ENCODE measurements around the gene NEURL1B. TPM values are rescaled to one million over a fixed set of nuclear protein-coding genes. Genes with fewer than 3 reads are reported as not detected.

NEURL1B gene
- total and polyA plus RNA-seq, 4 donors, result 1.5 to 10.0 (median 5.5) TPM

DNA sequence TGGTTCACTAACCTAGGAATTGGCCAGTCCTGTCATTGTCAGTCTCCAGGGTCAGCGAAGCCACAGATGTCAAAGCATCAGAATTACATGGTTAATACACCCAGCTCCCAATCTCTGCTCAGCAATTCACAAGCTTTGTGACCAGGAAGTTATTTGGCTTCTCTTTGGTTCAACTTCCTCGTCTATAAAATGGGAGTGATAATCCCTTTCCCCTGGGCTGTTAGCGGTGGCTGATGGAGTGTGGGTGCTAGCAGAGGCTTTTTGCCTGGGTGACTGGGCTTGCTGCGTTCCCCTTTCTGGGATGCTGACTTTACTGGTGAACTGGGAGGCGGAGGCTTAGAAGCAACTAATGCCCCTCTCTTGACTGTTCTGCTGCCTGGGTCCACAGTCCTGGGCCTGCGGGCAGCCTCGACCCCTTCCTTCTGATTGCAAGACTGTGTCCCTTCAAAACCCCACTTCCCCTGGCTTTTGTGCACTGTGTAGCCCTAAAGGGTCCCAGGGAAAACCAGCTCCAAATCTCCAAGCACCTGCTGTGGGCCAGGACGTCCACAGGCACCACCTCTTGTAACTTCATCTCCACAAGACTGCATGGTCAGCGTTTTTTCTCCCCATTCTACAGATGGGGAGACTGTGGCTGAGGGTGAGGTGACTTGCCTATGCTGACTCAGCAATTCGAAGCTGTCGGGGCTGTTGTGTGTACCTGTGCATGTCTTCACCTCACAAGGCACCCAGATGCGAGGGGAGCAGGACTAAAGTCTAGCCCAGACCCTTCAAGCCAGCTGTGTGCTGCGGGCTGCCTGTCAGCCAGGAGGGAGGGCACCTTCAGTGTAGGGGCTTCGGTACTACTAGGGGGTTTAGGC lies 45.2 kb upstream of the NEURL1B start:
- WGBS, result 89% methylated on average over 14 of the region's 14 CpGs

GRCh38 chr5:172596638-172597231 lies 44.3 kb upstream of the NEURL1B start:
- DNase-seq (ENCODE audit: low spot score), result no peak
- H3K27ac ChIP-seq (ENCODE audit: low read depth in 1 of 2, low read length in 2 of 2), result no peak overlapping the region
- no peak for TF ChIP-seq FOXA2 (IDR thresholded peaks at IDR 0.05)
- no peak for TF ChIP-seq YY1 (IDR thresholded peaks at IDR 0.05)
- TF ChIP-seq TAF1 (conservative IDR thresholded peaks at IDR 0.05), result no peak
- no peak for TF ChIP-seq RAD21 (IDR thresholded peaks at IDR 0.05)
- TF ChIP-seq, protein P1, sequence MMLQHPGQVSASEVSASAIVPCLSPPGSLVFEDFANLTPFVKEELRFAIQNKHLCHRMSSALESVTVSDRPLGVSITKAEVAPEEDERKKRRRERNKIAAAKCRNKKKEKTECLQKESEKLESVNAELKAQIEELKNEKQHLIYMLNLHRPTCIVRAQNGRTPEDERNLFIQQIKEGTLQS (IDR thresholded peaks at IDR 0.05), result no peak
- no peak for TF ChIP-seq SP1 (IDR thresholded peaks at IDR 0.05)
- TF ChIP-seq, protein P2, sequence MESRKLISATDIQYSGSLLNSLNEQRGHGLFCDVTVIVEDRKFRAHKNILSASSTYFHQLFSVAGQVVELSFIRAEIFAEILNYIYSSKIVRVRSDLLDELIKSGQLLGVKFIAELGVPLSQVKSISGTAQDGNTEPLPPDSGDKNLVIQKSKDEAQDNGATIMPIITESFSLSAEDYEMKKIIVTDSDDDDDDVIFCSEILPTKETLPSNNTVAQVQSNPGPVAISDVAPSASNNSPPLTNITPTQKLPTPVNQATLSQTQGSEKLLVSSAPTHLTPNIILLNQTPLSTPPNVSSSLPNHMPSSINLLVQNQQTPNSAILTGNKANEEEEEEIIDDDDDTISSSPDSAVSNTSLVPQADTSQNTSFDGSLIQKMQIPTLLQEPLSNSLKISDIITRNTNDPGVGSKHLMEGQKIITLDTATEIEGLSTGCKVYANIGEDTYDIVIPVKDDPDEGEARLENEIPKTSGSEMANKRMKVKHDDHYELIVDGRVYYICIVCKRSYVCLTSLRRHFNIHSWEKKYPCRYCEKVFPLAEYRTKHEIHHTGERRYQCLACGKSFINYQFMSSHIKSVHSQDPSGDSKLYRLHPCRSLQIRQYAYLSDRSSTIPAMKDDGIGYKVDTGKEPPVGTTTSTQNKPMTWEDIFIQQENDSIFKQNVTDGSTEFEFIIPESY (IDR thresholded peaks at IDR 0.05), result no peak
- no peak for TF ChIP-seq RXRA (IDR thresholded peaks at IDR 0.05)
- TF ChIP-seq JUND (IDR thresholded peaks at IDR 0.05), result no peak
- TF ChIP-seq, protein P3, sequence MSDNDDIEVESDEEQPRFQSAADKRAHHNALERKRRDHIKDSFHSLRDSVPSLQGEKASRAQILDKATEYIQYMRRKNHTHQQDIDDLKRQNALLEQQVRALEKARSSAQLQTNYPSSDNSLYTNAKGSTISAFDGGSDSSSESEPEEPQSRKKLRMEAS (IDR thresholded peaks at IDR 0.05), result no peak
- TF ChIP-seq HNF4G (IDR thresholded peaks at IDR 0.05), result no peak
- no peak for TF ChIP-seq HNF4A (conservative IDR thresholded peaks at IDR 0.05)
- TF ChIP-seq EGR1 (IDR thresholded peaks at IDR 0.05; ENCODE audit: low read depth in 2 of 2), result no peak
- no peak for TF ChIP-seq GABPA (IDR thresholded peaks at IDR 0.05 in 1 of 2, conservative IDR thresholded peaks at IDR 0.05 in 1 of 2)
- no peak for TF ChIP-seq NR2F2 (IDR thresholded peaks at IDR 0.05)
- TF ChIP-seq, protein P4, sequence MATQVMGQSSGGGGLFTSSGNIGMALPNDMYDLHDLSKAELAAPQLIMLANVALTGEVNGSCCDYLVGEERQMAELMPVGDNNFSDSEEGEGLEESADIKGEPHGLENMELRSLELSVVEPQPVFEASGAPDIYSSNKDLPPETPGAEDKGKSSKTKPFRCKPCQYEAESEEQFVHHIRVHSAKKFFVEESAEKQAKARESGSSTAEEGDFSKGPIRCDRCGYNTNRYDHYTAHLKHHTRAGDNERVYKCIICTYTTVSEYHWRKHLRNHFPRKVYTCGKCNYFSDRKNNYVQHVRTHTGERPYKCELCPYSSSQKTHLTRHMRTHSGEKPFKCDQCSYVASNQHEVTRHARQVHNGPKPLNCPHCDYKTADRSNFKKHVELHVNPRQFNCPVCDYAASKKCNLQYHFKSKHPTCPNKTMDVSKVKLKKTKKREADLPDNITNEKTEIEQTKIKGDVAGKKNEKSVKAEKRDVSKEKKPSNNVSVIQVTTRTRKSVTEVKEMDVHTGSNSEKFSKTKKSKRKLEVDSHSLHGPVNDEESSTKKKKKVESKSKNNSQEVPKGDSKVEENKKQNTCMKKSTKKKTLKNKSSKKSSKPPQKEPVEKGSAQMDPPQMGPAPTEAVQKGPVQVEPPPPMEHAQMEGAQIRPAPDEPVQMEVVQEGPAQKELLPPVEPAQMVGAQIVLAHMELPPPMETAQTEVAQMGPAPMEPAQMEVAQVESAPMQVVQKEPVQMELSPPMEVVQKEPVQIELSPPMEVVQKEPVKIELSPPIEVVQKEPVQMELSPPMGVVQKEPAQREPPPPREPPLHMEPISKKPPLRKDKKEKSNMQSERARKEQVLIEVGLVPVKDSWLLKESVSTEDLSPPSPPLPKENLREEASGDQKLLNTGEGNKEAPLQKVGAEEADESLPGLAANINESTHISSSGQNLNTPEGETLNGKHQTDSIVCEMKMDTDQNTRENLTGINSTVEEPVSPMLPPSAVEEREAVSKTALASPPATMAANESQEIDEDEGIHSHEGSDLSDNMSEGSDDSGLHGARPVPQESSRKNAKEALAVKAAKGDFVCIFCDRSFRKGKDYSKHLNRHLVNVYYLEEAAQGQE (IDR thresholded peaks at IDR 0.05), result no peak
- TF ChIP-seq FOXA1 (IDR thresholded peaks at IDR 0.05), result no peak
- TF ChIP-seq CTCF (IDR thresholded peaks at IDR 0.05; ENCODE audit: low read depth, low read length, missing input control), result no peak

More for the DNA sequence above, 45.2 kb upstream of the NEURL1B start:
- no peaks in the 10 kb centered on the region for H3K36me3 ChIP-seq (ENCODE audit: control insufficient read depth in 4 of 4, insufficient read depth in 3 of 4, low read depth in 1 of 4, low read length in 3 of 4)
- no peaks in the 10 kb centered on the region for H3K4me1 ChIP-seq (ENCODE audit: control insufficient read depth in 4 of 4, insufficient read depth in 4 of 4, low read length in 3 of 4)
- H3K4me3 ChIP-seq (ENCODE audit: low read depth in 1 of 3, low read length in 3 of 3), result no peak overlapping the region
- H3K27ac ChIP-seq (ENCODE audit: low read depth in 1 of 2, low read length in 2 of 2), result no peak overlapping the region
- no peaks in the 10 kb centered on the region for H3K27me3 ChIP-seq (ENCODE audit: control insufficient read depth in 4 of 4, insufficient read depth in 4 of 4, low read length in 3 of 4)
- no peak overlapping the region for H3K9ac ChIP-seq (ENCODE audit: low read depth in 1 of 2, low read length in 2 of 2)
- no peak for DNase-seq (ENCODE audit: low spot score)
- H3K9me3 ChIP-seq (ENCODE audit: control insufficient read depth in 4 of 4, low read length in 3 of 4), result no peaks in the 10 kb centered on the region
- TF ChIP-seq RAD21 (IDR thresholded peaks at IDR 0.05) (no peak), HNF4A (conservative IDR thresholded peaks at IDR 0.05) (no peak), RXRA (IDR thresholded peaks at IDR 0.05) (no peak), FOXA2 (IDR thresholded peaks at IDR 0.05) (no peak)

More at GRCh38 chr5:172596638-172597231, 44.3 kb upstream of the NEURL1B start:
- Histone ChIP-seq H3K4me3 (ENCODE audit: low read depth in 1 of 3, low read length in 3 of 3) (no peak overlapping the region), H3K27me3 (ENCODE audit: control insufficient read depth in 4 of 4, insufficient read depth in 4 of 4, low read length in 3 of 4) (no peaks in the 10 kb centered on the region), H3K4me1 (ENCODE audit: control insufficient read depth in 4 of 4, insufficient read depth in 4 of 4, low read length in 3 of 4) (no peaks in the 10 kb centered on the region), H3K36me3 (ENCODE audit: control insufficient read depth in 4 of 4, insufficient read depth in 3 of 4, low read depth in 1 of 4, low read length in 3 of 4) (no peaks in the 10 kb centered on the region), H3K9ac (ENCODE audit: low read depth in 1 of 2, low read length in 2 of 2) (no peak overlapping the region), H3K9me3 (ENCODE audit: control insufficient read depth in 4 of 4, low read length in 3 of 4) (no peaks in the 10 kb centered on the region)
- WGBS, result 97% methylated on average over 7 of the region's 7 CpGs
